ENCODE results near the gene CFAP251.
"Not testable (repeated sequence)": the region's sequence is repeated elsewhere in the genome, so short reads cannot be mapped to it uniquely, and the experiment has no call there.

Gene CFAP251

GRCh38 chr12:121929545-121929944 is 11.2 kb downstream of the CFAP251 start:
- not testable (repeated sequence) for H3K4me1 Mint-ChIP-seq; H3K4me3 Mint-ChIP-seq; DNase-seq (ENCODE audit: low spot score in 2 of 2); H3K36me3 Mint-ChIP-seq; H3K9me3 Mint-ChIP-seq; ATAC-seq; H3K27ac Mint-ChIP-seq

GRCh38 chr12:121930862-121931261 is 12.5 kb downstream of the CFAP251 start:
- H3K27ac Mint-ChIP-seq, result no peak overlapping the region
- H3K4me1 Mint-ChIP-seq, result no peaks in the 10 kb centered on the region
- H3K4me3 Mint-ChIP-seq, result no peak overlapping the region
- no peaks in the 10 kb centered on the region for H3K9me3 Mint-ChIP-seq
- no peaks in the 10 kb centered on the region for H3K36me3 Mint-ChIP-seq
- ATAC-seq, result no peak
- no peak for DNase-seq (ENCODE audit: low spot score in 2 of 2)

DNA sequence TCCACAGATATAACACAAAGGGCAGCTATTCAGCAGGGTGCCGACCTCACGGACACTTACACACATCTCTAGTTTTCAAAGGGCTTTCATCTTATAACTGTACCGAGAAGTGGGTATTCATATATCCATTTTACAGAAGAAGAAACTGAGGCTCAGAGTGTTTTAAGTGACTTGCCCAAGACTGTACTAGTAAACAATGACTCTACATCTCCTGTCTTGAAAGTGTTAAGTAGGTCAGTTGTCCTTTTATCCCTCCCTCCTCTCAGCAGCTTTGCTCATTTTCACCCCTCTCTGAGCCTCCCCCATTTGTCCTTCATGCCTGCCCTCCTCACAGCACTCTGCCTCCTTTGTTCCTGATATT is 13.8 kb downstream of the CFAP251 start:
- H3K4me3 Mint-ChIP-seq, result no peak overlapping the region
- no peaks in the 10 kb centered on the region for H3K36me3 Mint-ChIP-seq
- no peak for DNase-seq (ENCODE audit: low spot score in 2 of 2)
- no peaks in the 10 kb centered on the region for H3K9me3 Mint-ChIP-seq
- H3K4me1 Mint-ChIP-seq, result no peaks in the 10 kb centered on the region
- ATAC-seq, result no peak
- H3K27ac Mint-ChIP-seq, result no peak overlapping the region

GRCh38 chr12:121932914-121933521 is 14.6 kb downstream of the CFAP251 start:
- Mint-ChIP-seq H3K4me1 (no peaks in the 10 kb centered on the region), H3K27ac (no peak overlapping the region), H3K9me3 (no peaks in the 10 kb centered on the region), H3K4me3 (no peak overlapping the region), H3K36me3 (no peaks in the 10 kb centered on the region)
- ATAC-seq, result no peak
- DNase-seq (ENCODE audit: low spot score in 2 of 2), result no peak

GRCh38 chr12:121933522-121934308 is 15.3 kb downstream of the CFAP251 start:
- Mint-ChIP-seq H3K27ac (no peak overlapping the region), H3K4me1 (no peaks in the 10 kb centered on the region), H3K36me3 (no peaks in the 10 kb centered on the region), H3K9me3 (no peaks in the 10 kb centered on the region), H3K4me3 (no peak overlapping the region)
- no peak for ATAC-seq
- DNase-seq (ENCODE audit: low spot score in 2 of 2), result no peak

- Mint-ChIP-seq H3K9me3 (no peaks in the 10 kb centered on the region), H3K4me3 (no peak overlapping the region), H3K27ac (no peak overlapping the region), H3K4me1 (no peaks in the 10 kb centered on the region), H3K36me3 (no peaks in the 10 kb centered on the region)
- DNase-seq (ENCODE audit: low spot score in 2 of 2) (no peak), ATAC-seq (no peak)
Observed at GRCh38 chr12:121934309-121934664, 15.9 kb downstream of the CFAP251 start.

DNA sequence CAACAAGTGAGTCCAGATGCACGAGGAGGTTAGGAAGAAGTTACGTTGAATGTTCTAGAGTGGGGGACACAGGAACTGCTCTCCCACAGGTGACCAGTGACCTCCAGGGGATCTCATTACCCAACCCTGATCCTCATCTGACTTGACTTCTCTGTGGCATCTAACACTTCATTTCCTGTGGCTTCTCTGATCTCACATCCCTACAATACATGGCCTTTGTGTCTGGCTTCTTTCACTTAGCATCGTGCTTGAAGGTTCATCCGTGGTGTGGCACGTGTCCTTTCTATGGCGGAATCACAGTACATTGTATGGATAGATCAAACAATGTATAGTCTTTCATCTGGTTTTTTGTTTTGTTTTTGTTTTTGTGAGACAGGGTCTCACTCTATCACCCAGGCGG is 19.3 kb downstream of the CFAP251 start:
- Mint-ChIP-seq H3K27ac (no peak overlapping the region), H3K4me3 (no peak overlapping the region), H3K36me3 (no peaks in the 10 kb centered on the region), H3K4me1 (no peaks in the 10 kb centered on the region), H3K9me3 (no peaks in the 10 kb centered on the region)
- ATAC-seq (no peak), DNase-seq (ENCODE audit: low spot score in 2 of 2) (no peak)

DNA sequence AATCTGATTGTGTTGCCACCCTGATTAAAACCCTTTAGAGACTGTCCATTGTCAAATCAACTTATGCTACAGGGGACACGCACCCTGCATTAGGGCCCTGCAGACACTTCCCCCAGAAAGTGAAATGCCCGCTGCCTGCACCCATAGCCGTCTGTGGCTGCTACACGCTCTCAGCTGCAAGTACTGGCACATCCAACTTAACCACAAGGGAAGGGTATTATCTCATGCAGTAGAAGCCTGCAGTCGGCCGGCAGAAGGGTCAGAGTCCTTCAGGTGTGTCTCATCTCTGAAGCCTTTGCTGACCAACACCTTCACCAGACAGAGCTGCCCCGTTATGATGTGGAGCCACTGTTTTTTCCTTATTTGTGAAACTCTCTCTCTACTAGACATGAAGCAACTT is 20.8 kb downstream of the CFAP251 start:
- ATAC-seq (no peak), DNase-seq (ENCODE audit: low spot score in 2 of 2) (no peak)
- H3K4me3 Mint-ChIP-seq, result no peak overlapping the region
- no peaks in the 10 kb centered on the region for H3K4me1 Mint-ChIP-seq
- no peaks in the 10 kb centered on the region for H3K36me3 Mint-ChIP-seq
- no peak overlapping the region for H3K27ac Mint-ChIP-seq
- H3K9me3 Mint-ChIP-seq, result no peaks in the 10 kb centered on the region

- no peak overlapping the region for H3K27ac Mint-ChIP-seq
- DNase-seq (ENCODE audit: low spot score in 2 of 2) (no peak), ATAC-seq (no peak)
- no peaks in the 10 kb centered on the region for H3K36me3 Mint-ChIP-seq
- H3K4me1 Mint-ChIP-seq, result no peaks in the 10 kb centered on the region
- no peak overlapping the region for H3K4me3 Mint-ChIP-seq
- H3K9me3 Mint-ChIP-seq, result no peaks in the 10 kb centered on the region
Observed at GRCh38 chr12:121939992-121940766, 21.8 kb downstream of the CFAP251 start.

DNA sequence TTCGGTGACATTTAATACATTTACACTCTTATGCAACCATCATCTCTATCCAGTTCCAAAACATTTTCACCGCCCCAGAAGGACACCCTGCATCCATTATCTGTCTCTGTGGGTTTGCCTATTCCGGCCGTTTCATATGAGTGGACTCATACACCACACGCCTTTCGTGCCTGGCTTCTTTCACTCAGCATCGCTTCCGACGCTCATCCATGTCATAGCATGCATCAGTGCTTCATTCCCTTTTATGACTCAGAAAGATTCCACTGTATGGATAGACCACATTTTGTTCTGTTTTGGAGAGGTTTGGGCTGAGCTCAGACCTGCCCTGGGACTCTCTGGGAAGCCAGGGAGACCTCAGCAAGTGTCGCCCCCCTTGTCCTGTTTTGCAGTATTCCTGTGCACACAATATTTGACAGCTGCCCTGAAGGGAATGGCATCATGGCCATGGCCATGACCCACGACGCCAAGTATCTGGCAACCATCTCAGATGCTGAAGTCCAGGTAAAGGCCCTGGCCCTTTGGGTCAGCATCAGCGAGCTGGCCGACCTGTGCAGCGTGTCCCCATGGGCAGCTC is 23.8 kb downstream of the CFAP251 start:
- H3K27ac Mint-ChIP-seq, result no peak overlapping the region

GRCh38 chr12:121943926-121944325 is 25.5 kb downstream of the CFAP251 start:
- H3K4me3 Mint-ChIP-seq, result no peak overlapping the region
- no peaks in the 10 kb centered on the region for H3K9me3 Mint-ChIP-seq
- no peak for DNase-seq (ENCODE audit: low spot score in 2 of 2)
- ATAC-seq, result no peak
- no peaks in the 10 kb centered on the region for H3K36me3 Mint-ChIP-seq
- H3K27ac Mint-ChIP-seq, result no peak overlapping the region
- H3K4me1 Mint-ChIP-seq, result no peaks in the 10 kb centered on the region

More for the DNA sequence above, 23.8 kb downstream of the CFAP251 start:
- no peaks in the 10 kb centered on the region for H3K36me3 Mint-ChIP-seq
- H3K4me3 Mint-ChIP-seq, result no peak overlapping the region
- no peak for ATAC-seq
- H3K4me1 Mint-ChIP-seq, result no peaks in the 10 kb centered on the region
- H3K9me3 Mint-ChIP-seq, result no peaks in the 10 kb centered on the region
- DNase-seq (ENCODE audit: low spot score in 2 of 2), result no peak

DNA sequence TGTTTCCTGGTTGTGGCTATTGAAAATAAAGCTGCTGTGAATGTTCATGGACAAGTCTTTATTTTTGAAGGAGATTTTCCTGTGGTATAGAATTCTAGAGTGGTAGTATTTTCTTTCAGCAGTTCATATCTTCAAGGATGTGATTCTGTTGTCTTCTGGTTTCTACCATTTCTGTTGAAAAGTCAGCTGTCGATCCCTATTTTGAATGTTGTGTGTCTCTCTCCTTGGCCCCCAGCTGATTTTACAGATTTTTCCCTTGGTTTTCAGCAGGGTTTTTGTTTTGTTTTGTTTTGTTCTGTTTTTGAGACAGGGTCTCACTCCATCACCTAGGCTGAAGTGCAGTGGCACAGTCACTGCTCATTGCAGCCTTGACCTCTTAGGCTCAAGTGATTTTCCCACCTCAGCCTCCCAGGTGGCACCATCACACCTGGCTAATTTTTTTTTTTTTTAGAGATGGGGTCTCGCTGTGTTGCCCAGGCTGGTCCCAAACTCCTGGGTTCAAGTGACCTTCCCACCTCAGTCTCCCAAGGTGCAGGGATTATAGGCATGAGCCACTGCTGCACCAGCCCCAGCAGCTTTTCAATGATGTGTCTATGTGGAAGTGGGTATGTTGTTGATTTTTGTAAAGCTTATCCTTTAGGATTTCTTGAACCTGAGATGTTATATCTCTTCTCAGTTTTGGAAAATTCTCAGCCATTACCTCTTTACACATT is 28.1 kb downstream of the CFAP251 start:
- no peak overlapping the region for H3K4me3 Mint-ChIP-seq
- no peak for DNase-seq (ENCODE audit: low spot score in 2 of 2)
- no peaks in the 10 kb centered on the region for H3K4me1 Mint-ChIP-seq
- ATAC-seq, result no peak
- no peaks in the 10 kb centered on the region for H3K36me3 Mint-ChIP-seq
- H3K27ac Mint-ChIP-seq, result no peak overlapping the region
- H3K9me3 Mint-ChIP-seq, result no peaks in the 10 kb centered on the region

- no peaks in the 10 kb centered on the region for H3K4me1 Mint-ChIP-seq
- DNase-seq (ENCODE audit: low spot score in 2 of 2), result no peak
- H3K27ac Mint-ChIP-seq, result no peak overlapping the region
- H3K4me3 Mint-ChIP-seq, result no peak overlapping the region
- no peak for ATAC-seq
- no peaks in the 10 kb centered on the region for H3K9me3 Mint-ChIP-seq
- no peaks in the 10 kb centered on the region for H3K36me3 Mint-ChIP-seq
Observed at GRCh38 chr12:121947981-121948380, 29.6 kb downstream of the CFAP251 start.

GRCh38 chr12:121949648-121950397 is 31.4 kb downstream of the CFAP251 start:
- DNase-seq (ENCODE audit: low spot score in 2 of 2), result no peak
- H3K4me3 Mint-ChIP-seq, result no peak overlapping the region

More at GRCh38 chr12:121949648-121950397, 31.4 kb downstream of the CFAP251 start:
- no peaks in the 10 kb centered on the region for H3K36me3 Mint-ChIP-seq
- no peaks in the 10 kb centered on the region for H3K9me3 Mint-ChIP-seq
- no peak for ATAC-seq
- H3K27ac Mint-ChIP-seq, result no peak overlapping the region
- no peaks in the 10 kb centered on the region for H3K4me1 Mint-ChIP-seq
